Measurements from ENCODE around the gene ZNF649. TPM values are rescaled to one million over a fixed set of nuclear protein-coding genes. Genes with fewer than 3 reads are reported as not detected.
A peak's percentile ranks its signal among the peaks of the same experiment; 100 is the strongest.

Gene ZNF649
- polyA plus RNA-seq, 1 donor = 33.5 TPM

DNA sequence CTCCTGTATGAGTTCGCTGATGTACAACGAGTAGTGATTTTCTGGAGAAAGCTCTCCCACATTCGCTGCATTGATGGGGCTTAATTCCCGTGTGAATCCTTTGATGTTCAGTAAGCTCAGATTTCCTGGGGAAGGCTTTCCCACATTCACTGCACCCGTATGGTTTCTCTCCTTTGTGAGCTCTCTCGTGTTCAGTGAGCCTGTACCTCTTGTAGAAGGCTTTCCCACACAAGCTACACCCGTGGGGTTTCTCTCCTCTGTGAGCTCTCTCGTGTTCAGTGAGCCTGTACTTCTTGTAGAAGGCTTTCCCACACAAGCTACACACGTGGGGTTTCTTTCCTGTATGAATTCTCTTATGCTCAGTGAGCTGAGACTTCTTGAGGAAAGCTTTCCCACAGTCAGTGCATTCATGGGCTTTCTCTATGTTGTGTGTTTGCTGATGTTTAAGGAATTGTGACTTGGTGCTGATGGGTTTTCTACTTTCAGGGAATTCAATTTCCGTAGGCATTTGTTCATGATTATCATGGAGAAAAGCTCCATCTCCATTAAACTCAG, 13.5 kb downstream of the ZNF649 start:
- DNase-seq = no peak

- no peak for DNase-seq
These were observed 14.9 kb downstream of the ZNF649 start for GRCh38 chr19:51889934-51890333.

DNA sequence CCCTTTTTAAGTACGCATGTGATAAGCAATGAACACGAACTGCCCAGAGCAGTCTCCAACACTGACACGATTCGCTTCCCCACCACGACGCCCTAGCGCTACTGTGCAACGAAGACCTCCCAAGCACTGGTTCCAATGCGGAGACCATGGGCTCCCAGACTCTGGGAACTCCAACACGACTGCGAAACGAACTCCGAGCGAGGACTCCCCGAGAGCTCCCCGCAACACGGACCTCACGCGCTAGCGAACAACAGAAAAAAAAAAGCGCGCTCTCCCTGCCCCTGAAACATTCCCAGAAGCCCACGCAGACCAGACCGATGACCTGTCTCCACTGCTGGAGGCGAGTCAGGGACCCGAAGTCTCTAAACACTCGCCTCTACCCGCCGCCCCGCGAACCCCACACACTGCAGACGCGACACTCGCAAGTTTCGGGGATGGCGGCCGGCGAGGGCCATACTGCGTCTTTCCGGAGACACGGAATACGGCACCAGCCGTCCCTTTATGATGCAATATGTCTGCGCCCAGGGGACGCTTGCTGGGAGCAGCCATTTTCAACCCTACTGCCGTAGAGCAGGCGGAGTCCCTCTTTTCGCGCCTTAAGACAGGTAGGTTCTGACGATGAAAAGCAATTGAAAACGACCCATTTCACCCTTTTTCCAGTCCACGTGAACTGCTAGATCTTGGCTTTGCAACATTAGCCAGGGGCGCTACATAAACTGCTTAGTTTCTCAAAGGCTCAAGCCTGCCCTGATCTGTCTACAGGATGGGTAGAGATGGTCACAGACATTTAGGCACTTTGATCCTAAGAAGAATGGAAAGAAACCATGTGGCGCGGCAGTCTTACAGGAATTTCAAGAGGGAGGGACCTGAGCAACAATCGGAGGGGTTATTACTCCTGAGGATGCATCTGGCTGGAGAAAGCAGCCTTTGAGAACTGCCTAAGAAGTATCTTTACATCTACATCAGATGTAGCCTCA, 17.0 kb downstream of the ZNF649 start, which contains the start of gene ZNF577:
Gene ZNF577, minus strand, starts transcription at position 430 of the 977 bp plus-strand sequence. CDS start 7,569 bp downstream, outside the sequence.
- DNase-seq = peak; percentile 94

DNA sequence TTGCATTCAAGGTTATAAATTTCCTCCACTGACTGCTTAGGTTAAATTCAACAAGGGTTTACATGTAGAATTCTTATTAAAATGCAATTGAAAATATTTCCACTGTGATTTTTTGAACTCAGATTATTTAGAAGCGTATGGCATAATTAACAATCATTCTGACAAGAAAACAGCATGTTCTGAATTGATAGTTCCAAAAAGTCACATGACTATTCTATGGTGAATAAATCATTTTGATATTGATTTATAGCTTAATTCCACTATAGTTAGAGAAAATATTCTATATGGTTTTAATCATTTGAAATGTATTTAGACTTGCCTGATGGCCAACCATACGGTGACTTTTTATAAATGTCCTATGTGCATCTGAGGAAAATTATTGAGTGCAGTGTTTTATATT, 20.1 kb downstream of the ZNF649 start:
- no peak for DNase-seq

DNA sequence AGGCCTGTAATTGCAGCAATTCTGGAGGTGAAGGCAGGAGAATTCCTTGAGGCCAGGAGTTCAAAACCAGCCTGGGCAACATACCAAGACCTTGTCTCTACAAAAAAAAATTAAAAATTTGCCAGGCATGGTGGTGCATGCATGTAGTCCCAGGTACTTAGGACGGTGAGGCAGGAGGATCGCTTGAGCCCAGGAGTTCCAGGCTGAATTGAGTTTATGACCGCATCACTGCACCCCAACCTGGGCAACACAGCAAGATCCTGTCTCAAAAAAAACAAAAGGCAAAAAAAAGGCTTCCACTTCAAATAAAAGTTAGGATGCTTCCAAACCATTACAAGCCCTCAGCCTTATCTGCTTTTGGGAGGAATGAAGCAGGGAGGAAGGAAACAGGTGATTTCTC, 22.3 kb downstream of the ZNF649 start:
- DNase-seq = no peak

- DNase-seq = no peak
These were observed 31.7 kb downstream of the ZNF649 start for GRCh38 chr19:51873097-51873496.

- no peak for DNase-seq
These were observed 42.8 kb downstream of the ZNF649 start for GRCh38 chr19:51861870-51862622.

Other genes with a start within 250 kb of the ZNF649 start
- 21.0 TPM for gene SPACA6, start 211.7 kb downstream of the ZNF649 start, polyA plus RNA-seq (ENCODE audit: insufficient read length)
- gene HAS1, start 181.0 kb downstream of the ZNF649 start, polyA plus RNA-seq (ENCODE audit: insufficient read length) = not detected
- 0.58 TPM for gene FPR1, start 153.1 kb downstream of the ZNF649 start, polyA plus RNA-seq (ENCODE audit: insufficient read length)
- gene FPR2, start 143.8 kb downstream of the ZNF649 start, polyA plus RNA-seq (ENCODE audit: insufficient read length) = 0.15 TPM
- 0.20 TPM for gene FPR3, start 109.9 kb downstream of the ZNF649 start, polyA plus RNA-seq (ENCODE audit: insufficient read length)
- gene ZNF577, start 17.1 kb downstream of the ZNF649 start, polyA plus RNA-seq (ENCODE audit: insufficient read length) = 45.9 TPM
- 15.0 TPM for gene ZNF613, start 22.5 kb upstream of the ZNF649 start, polyA plus RNA-seq (ENCODE audit: insufficient read length)
- 22.2 TPM for gene ZNF350, start 81.8 kb upstream of the ZNF649 start, polyA plus RNA-seq (ENCODE audit: insufficient read length)
- 24.1 TPM for gene ZNF615, start 103.2 kb upstream of the ZNF649 start, polyA plus RNA-seq (ENCODE audit: insufficient read length)
- gene ZNF614, start 123.4 kb upstream of the ZNF649 start, polyA plus RNA-seq (ENCODE audit: insufficient read length) = 20.0 TPM
- 26.6 TPM for gene ZNF432, start 143.8 kb upstream of the ZNF649 start, polyA plus RNA-seq (ENCODE audit: insufficient read length)
- 27.5 TPM for gene ZNF841, start 190.7 kb upstream of the ZNF649 start, polyA plus RNA-seq (ENCODE audit: insufficient read length)
- 24.0 TPM for gene ZNF616, start 234.9 kb upstream of the ZNF649 start, polyA plus RNA-seq (ENCODE audit: insufficient read length)